Measurements from ENCODE around the gene APEX1. TPM values are rescaled to one million over a fixed set of nuclear protein-coding genes. Genes with fewer than 3 reads are reported as not detected.
"Not testable (repeated sequence)": the region's sequence is repeated elsewhere in the genome, so short reads cannot be mapped to it uniquely, and the experiment has no call there.

The APEX1 gene
- total RNA-seq, 1 donor from 2014 or later, result 433 TPM

- Mint-ChIP-seq H3K27me3 (ENCODE audit: low read depth) (peaks cover 4% of the 10 kb centered on the region), H3K9me3 (no peaks in the 10 kb centered on the region), H3K4me3 (no peak overlapping the region), H3K27ac (ENCODE audit: unreplicated experiment) (no peak overlapping the region), H3K36me3 (ENCODE audit: low read depth) (peaks cover 11% of the 10 kb centered on the region), H3K4me1 (no peaks in the 10 kb centered on the region)
- no peak for DNase-seq (ENCODE audit: low read depth, low spot score)
- TF ChIP-seq, protein P1, sequence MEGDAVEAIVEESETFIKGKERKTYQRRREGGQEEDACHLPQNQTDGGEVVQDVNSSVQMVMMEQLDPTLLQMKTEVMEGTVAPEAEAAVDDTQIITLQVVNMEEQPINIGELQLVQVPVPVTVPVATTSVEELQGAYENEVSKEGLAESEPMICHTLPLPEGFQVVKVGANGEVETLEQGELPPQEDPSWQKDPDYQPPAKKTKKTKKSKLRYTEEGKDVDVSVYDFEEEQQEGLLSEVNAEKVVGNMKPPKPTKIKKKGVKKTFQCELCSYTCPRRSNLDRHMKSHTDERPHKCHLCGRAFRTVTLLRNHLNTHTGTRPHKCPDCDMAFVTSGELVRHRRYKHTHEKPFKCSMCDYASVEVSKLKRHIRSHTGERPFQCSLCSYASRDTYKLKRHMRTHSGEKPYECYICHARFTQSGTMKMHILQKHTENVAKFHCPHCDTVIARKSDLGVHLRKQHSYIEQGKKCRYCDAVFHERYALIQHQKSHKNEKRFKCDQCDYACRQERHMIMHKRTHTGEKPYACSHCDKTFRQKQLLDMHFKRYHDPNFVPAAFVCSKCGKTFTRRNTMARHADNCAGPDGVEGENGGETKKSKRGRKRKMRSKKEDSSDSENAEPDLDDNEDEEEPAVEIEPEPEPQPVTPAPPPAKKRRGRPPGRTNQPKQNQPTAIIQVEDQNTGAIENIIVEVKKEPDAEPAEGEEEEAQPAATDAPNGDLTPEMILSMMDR (conservative IDR thresholded peaks at IDR 0.05), result no peak
Observed at GRCh38 chr14:20438664-20439063, 16.4 kb upstream of the APEX1 start.

- TF ChIP-seq, protein P1 (conservative IDR thresholded peaks at IDR 0.05), result no peak
- H3K36me3 Mint-ChIP-seq (ENCODE audit: low read depth), result peaks cover 11% of the 10 kb centered on the region
- H3K9me3 Mint-ChIP-seq, result no peaks in the 10 kb centered on the region
- H3K4me1 Mint-ChIP-seq, result no peaks in the 10 kb centered on the region
- no peak overlapping the region for H3K4me3 Mint-ChIP-seq
- no peak overlapping the region for H3K27ac Mint-ChIP-seq (ENCODE audit: unreplicated experiment)
- DNase-seq (ENCODE audit: low read depth, low spot score), result no peak
- H3K27me3 Mint-ChIP-seq (ENCODE audit: low read depth), result peaks cover 4% of the 10 kb centered on the region
Observed at GRCh38 chr14:20440465-20440864, 14.6 kb upstream of the APEX1 start.

- Mint-ChIP-seq H3K27ac (ENCODE audit: unreplicated experiment) (no peak overlapping the region), H3K9me3 (no peaks in the 10 kb centered on the region), H3K36me3 (ENCODE audit: low read depth) (peaks cover 11% of the 10 kb centered on the region), H3K27me3 (ENCODE audit: low read depth) (peaks cover 4% of the 10 kb centered on the region), H3K4me3 (no peak overlapping the region), H3K4me1 (no peaks in the 10 kb centered on the region)
- no peak for DNase-seq (ENCODE audit: low read depth, low spot score)
- TF ChIP-seq, protein P1 (conservative IDR thresholded peaks at IDR 0.05), result no peak
Observed at GRCh38 chr14:20440882-20441281, 14.1 kb upstream of the APEX1 start.

DNA sequence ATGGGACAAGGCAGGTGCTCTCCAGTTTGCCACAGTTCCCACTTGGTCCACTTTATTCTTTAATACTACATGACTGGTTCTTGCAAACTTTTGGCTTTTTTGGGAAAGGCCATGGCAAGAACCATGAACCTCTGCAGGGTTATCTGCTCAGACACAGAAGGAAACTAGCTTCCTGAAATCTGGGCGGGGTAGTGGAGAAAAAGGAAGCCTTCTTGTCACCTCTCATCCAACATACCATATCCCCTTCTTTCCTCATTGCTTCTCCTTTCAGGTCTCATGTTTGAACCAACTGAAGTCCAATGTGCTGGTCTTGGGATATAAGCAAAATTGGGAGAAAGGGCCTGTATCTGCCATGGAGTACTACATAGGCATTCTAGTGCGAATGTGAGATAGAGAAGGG lies 13.6 kb upstream of the APEX1 start:
- peaks cover 4% of the 10 kb centered on the region for H3K27me3 Mint-ChIP-seq (ENCODE audit: low read depth)
- H3K4me3 Mint-ChIP-seq, result no peak overlapping the region
- no peaks in the 10 kb centered on the region for H3K9me3 Mint-ChIP-seq
- TF ChIP-seq, protein P1 (conservative IDR thresholded peaks at IDR 0.05), result no peak
- peaks cover 11% of the 10 kb centered on the region for H3K36me3 Mint-ChIP-seq (ENCODE audit: low read depth)
- no peak for DNase-seq (ENCODE audit: low read depth, low spot score)
- H3K27ac Mint-ChIP-seq (ENCODE audit: unreplicated experiment), result peak overlapping the region; percentile 16
- no peaks in the 10 kb centered on the region for H3K4me1 Mint-ChIP-seq

DNA sequence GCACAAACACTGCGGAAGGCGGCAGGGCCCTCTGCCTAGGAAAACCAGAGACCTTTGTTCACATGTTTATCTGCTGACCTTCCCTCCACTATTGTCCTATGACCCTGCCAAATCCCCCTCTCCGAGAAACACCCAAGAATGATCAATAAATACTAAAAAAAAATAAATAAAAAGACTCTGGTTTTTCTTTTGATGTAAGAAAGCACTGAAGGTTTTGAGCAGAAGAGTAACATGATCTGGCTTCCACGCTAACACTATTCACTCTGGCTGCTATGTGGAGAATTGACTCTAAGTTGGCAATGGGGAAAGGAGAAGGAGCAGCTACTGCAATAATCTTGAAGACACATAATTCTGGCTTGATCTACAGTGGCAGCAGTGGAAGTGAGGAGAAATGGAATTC lies 11.4 kb upstream of the APEX1 start:
- not testable (repeated sequence) for H3K4me3 Mint-ChIP-seq; DNase-seq (ENCODE audit: low read depth, low spot score); H3K4me1 Mint-ChIP-seq; H3K27me3 Mint-ChIP-seq (ENCODE audit: low read depth); H3K27ac Mint-ChIP-seq (ENCODE audit: unreplicated experiment); H3K9me3 Mint-ChIP-seq
- peaks cover 24% of the 10 kb centered on the region for H3K36me3 Mint-ChIP-seq (ENCODE audit: low read depth)

- Mint-ChIP-seq H3K4me1 (no peaks in the 10 kb centered on the region), H3K27me3 (ENCODE audit: low read depth) (no peaks in the 10 kb centered on the region), H3K36me3 (ENCODE audit: low read depth) (peaks cover 34% of the 10 kb centered on the region), H3K9me3 (no peaks in the 10 kb centered on the region), H3K27ac (ENCODE audit: unreplicated experiment) (peak overlapping the region; percentile 74), H3K4me3 (no peak overlapping the region)
- TF ChIP-seq, protein P1 (conservative IDR thresholded peaks at IDR 0.05), result no peak
- DNase-seq (ENCODE audit: low read depth, low spot score), result no peak
Observed at GRCh38 chr14:20446889-20447288, 8.1 kb upstream of the APEX1 start.

DNA sequence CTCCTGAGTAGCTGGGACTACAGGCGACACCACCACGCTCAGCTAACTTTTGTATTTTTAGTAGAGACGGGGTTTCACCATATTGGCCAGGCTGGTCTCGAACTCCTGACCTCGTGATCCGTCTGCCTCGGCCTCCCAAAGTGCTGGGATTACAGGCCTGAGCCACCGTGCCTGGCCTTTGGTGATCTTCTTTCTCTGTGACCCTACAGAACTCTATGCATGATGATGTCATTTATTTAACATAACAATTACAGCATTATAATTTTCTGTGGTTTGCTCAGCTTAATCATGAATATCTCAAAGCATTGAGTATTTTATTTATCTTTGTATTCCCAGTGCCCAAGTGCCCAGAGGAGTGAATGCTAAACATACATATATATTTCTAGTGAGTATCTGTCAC lies 2.2 kb upstream of the APEX1 start:
- H3K4me1 Mint-ChIP-seq; H3K27ac Mint-ChIP-seq (ENCODE audit: unreplicated experiment); H3K27me3 Mint-ChIP-seq (ENCODE audit: low read depth); DNase-seq (ENCODE audit: low read depth, low spot score); H3K9me3 Mint-ChIP-seq: not testable (repeated sequence)
- Mint-ChIP-seq H3K36me3 (ENCODE audit: low read depth) (peaks cover 24% of the 10 kb centered on the region), H3K4me3 (peak overlapping the region; percentile 82)
